ENCODE results near the gene ROPN1B. TPM values are rescaled to one million over a fixed set of nuclear protein-coding genes. Genes with fewer than 3 reads are reported as not detected.

ROPN1B gene
- total and polyA plus RNA-seq, 12 donors, result 1.2 to 4.7 (median 3.2) TPM

GRCh38 chr3:126026277-126026751 lies 57.3 kb downstream of the ROPN1B start:
- Histone ChIP-seq H3K9me3 (peaks cover 0 to 17% (median 9%) of the 10 kb centered on the region in 11 donors), H3K27ac (no peak overlapping the region), H3K27me3 (no peaks in the 10 kb centered on the region), H3K36me3 (peaks cover 0 to 58% (median 16%) of the 10 kb centered on the region in 9 donors), H3K4me1 (peaks cover 0 to 2% (median 0%) of the 10 kb centered on the region in 9 donors), H3K4me3 (no peak overlapping the region)
- DNase-seq (no peak), ATAC-seq (no peak)
- intact Hi-C loops (cut with DNase I), result no loop called here
- 86 to 92% methylated on average over 11 of the region's 11 CpGs for WGBS, 2 donors
- TF ChIP-seq CTCF (IDR thresholded peaks at IDR 0.05), result no peak

GRCh38 chr3:126026761-126027160 lies 57.8 kb downstream of the ROPN1B start:
- Histone ChIP-seq H3K4me1 (no peaks in the 10 kb centered on the region), H3K27me3 (no peaks in the 10 kb centered on the region), H3K36me3 (peaks cover 0 to 55% (median 16%) of the 10 kb centered on the region in 9 donors), H3K27ac (no peak overlapping the region), H3K9me3 (peaks cover 0 to 17% (median 9%) of the 10 kb centered on the region in 11 donors), H3K4me3 (no peak overlapping the region)
- ATAC-seq (peak in 3 of 8 donors; percentile 52 to 77 (median 58)), DNase-seq (no peak)
- 47 to 70% methylated on average over 6 of the region's 6 CpGs for WGBS, 2 donors
- TF ChIP-seq CTCF (IDR thresholded peaks at IDR 0.05), result no peak
- intact Hi-C loops (cut with DNase I), result no loop called here

- ATAC-seq (no peak), DNase-seq (no peak)
Measured at GRCh38 chr3:126028096-126028495, 59.1 kb downstream of the ROPN1B start.

GRCh38 chr3:126029241-126029640 lies 60.3 kb downstream of the ROPN1B start:
- peaks cover 0 to 61% (median 16%) of the 10 kb centered on the region in 9 donors for H3K36me3 ChIP-seq
- intact Hi-C loops (cut with DNase I), result no loop called here

More at GRCh38 chr3:126028096-126028495, 59.1 kb downstream of the ROPN1B start:
- Histone ChIP-seq H3K36me3 (peaks cover 0 to 55% (median 16%) of the 10 kb centered on the region in 9 donors), H3K27ac (no peak overlapping the region), H3K9me3 (peaks cover 0 to 17% (median 9%) of the 10 kb centered on the region in 11 donors), H3K4me1 (no peaks in the 10 kb centered on the region), H3K27me3 (no peaks in the 10 kb centered on the region), H3K4me3 (no peak overlapping the region)
- intact Hi-C loops (cut with DNase I), result no loop called here
- TF ChIP-seq CTCF (IDR thresholded peaks at IDR 0.05), result no peak
- 95 to 97% methylated on average over 4 of the region's 4 CpGs for WGBS, 2 donors

More at GRCh38 chr3:126029241-126029640, 60.3 kb downstream of the ROPN1B start:
- Histone ChIP-seq H3K9me3 (peaks cover 0 to 17% (median 9%) of the 10 kb centered on the region in 11 donors), H3K4me1 (no peaks in the 10 kb centered on the region), H3K27ac (no peak overlapping the region), H3K27me3 (no peaks in the 10 kb centered on the region), H3K4me3 (no peak overlapping the region)
- no peak for TF ChIP-seq CTCF (IDR thresholded peaks at IDR 0.05)
- DNase-seq, result no peak
- ATAC-seq, result no peak
